ENCODE results near the gene DHX9. TPM values are rescaled to one million over a fixed set of nuclear protein-coding genes. Genes with fewer than 3 reads are reported as not detected.

The DHX9 gene
- total RNA-seq, 4 donors from 2014 or later = 50.5 to 110 (median 81.2) TPM

DNA sequence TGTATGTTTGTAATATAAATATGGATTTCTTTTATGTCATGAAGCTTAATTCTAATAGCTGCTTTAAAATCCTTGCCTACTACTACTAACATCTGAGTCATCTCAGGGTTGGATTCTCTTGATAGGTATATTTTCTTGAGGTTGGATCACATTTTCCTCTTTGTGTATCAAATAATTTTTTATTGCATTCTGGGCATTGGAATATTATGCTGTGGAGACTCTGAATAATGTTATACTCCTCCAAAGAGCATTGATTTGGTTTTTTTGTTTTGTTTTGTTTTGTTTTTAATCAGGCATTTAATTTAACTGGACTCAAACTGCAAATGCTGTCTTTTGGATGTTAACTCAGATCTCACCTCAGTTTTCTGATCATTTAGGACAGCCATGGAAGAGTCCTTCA, 8.0 kb downstream of the DHX9 start:
- Histone ChIP-seq H3K27ac (no peak overlapping the region), H3K27me3 (no peaks in the 10 kb centered on the region), H3K9me3 (no peaks in the 10 kb centered on the region), H3K4me3 (no peak overlapping the region), H3K36me3 (peaks cover 9 to 98% (median 20%) of the 10 kb centered on the region in 3 donors), H3K4me1 (peaks cover 0 to 53% (median 10%) of the 10 kb centered on the region in 3 donors)
- intact Hi-C loops (cut with DNase I) = no loop called here
- no peak for DNase-seq
- TF ChIP-seq, protein P1, sequence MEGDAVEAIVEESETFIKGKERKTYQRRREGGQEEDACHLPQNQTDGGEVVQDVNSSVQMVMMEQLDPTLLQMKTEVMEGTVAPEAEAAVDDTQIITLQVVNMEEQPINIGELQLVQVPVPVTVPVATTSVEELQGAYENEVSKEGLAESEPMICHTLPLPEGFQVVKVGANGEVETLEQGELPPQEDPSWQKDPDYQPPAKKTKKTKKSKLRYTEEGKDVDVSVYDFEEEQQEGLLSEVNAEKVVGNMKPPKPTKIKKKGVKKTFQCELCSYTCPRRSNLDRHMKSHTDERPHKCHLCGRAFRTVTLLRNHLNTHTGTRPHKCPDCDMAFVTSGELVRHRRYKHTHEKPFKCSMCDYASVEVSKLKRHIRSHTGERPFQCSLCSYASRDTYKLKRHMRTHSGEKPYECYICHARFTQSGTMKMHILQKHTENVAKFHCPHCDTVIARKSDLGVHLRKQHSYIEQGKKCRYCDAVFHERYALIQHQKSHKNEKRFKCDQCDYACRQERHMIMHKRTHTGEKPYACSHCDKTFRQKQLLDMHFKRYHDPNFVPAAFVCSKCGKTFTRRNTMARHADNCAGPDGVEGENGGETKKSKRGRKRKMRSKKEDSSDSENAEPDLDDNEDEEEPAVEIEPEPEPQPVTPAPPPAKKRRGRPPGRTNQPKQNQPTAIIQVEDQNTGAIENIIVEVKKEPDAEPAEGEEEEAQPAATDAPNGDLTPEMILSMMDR (IDR thresholded peaks at IDR 0.05) = no peak
- TF ChIP-seq POLR2A (IDR thresholded peaks at IDR 0.05) = no peak

DNA sequence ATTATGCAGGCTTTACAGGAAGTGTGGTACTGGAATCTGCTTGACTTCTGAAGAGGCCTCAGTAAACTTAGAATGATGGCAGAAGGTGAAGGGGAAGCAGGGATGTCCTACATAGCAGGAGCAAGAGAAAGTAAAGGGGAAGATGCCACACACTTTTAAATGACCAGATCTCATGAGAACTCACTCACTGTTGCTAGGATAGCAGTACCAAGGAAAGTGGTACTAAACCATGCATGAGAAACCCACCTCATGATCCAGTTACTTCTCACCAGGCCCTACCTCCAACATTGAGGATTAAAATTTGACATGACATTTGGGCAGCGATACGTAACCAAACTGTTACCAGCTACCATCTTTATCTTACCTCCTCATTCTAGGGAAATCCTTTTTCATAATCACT, 9.6 kb downstream of the DHX9 start:
- DNase-seq = no peak
- no peak for TF ChIP-seq POLR2A (IDR thresholded peaks at IDR 0.05)
- TF ChIP-seq, protein P1 (IDR thresholded peaks at IDR 0.05) = no peak

DNA sequence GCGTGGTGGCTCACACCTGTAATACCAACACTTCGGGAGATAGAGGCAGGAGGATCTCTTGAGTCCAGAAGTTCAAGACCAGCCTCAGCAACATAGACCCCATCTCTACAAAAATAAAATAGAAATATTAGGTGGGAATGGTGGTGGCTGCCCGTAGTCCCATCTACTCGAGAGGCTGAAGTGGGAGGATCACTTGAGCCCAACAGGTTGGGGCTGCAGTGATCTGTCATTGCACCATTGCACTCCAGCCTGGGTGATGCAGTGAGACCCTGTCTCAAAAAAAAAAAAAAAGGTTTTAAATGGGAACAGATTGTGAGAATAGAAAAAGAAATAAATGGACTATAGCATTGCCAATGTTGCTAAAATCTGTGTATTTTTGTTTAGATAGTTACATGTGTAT, 11.2 kb downstream of the DHX9 start:
- H3K27ac ChIP-seq = no peak overlapping the region
- intact Hi-C loops (cut with DNase I) = no loop called here
- H3K4me3 ChIP-seq = no peak overlapping the region
- H3K27me3 ChIP-seq = no peaks in the 10 kb centered on the region
- no peaks in the 10 kb centered on the region for H3K9me3 ChIP-seq
- peaks cover 0 to 22% (median 3%) of the 10 kb centered on the region in 3 donors for H3K4me1 ChIP-seq
- TF ChIP-seq, protein P1 (IDR thresholded peaks at IDR 0.05) = no peak
- TF ChIP-seq POLR2A (IDR thresholded peaks at IDR 0.05) = no peak
- 96 to 97% methylated on average over 4 of the region's 4 CpGs for WGBS, 2 donors
- peaks cover 20 to 100% (median 46%) of the 10 kb centered on the region in 3 donors for H3K36me3 ChIP-seq
- no peak for DNase-seq

More for the DNA sequence above, 9.6 kb downstream of the DHX9 start:
- H3K36me3 ChIP-seq = peaks cover 17 to 100% (median 32%) of the 10 kb centered on the region in 3 donors
- H3K27me3 ChIP-seq = no peaks in the 10 kb centered on the region
- no peaks in the 10 kb centered on the region for H3K9me3 ChIP-seq
- intact Hi-C loops (cut with DNase I) = no loop called here
- no peak overlapping the region for H3K4me3 ChIP-seq
- H3K4me1 ChIP-seq = peaks cover 0 to 37% (median 3%) of the 10 kb centered on the region in 3 donors
- H3K27ac ChIP-seq = no peak overlapping the region
- WGBS, 2 donors = 97 to 98% methylated on average over 2 of the region's 2 CpGs

DNA sequence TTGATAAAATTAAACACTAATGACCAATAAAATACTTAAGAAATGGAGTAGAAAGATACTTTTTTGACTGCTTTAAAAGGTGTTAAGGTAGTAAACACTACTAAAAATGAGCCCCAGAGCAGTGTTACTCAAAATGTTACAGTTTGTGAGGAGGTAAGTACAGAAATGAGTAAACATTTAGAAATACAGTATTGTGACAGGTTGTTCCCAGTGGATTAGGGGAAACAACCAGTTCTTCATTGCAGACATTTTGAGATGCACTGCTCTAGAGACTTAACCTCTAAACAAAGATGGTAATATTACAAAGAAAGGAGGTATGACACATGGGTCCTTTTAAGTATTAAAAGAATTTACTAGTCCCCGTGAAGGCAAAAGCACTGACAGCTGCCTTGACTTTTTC, 12.7 kb downstream of the DHX9 start:
- DNase-seq = no peak
- TF ChIP-seq, protein P1 (IDR thresholded peaks at IDR 0.05) = no peak
- TF ChIP-seq POLR2A (IDR thresholded peaks at IDR 0.05) = no peak
- no peaks in the 10 kb centered on the region for H3K9me3 ChIP-seq
- H3K4me3 ChIP-seq = no peak overlapping the region
- intact Hi-C loops (cut with DNase I) = no loop called here
- H3K36me3 ChIP-seq = peaks cover 28 to 100% (median 50%) of the 10 kb centered on the region in 3 donors
- 83 to 100% methylated on average over 1 of the region's 1 CpG for WGBS, 2 donors
- H3K4me1 ChIP-seq = peaks cover 0 to 17% (median 0%) of the 10 kb centered on the region in 3 donors
- H3K27ac ChIP-seq = no peak overlapping the region
- H3K27me3 ChIP-seq = no peaks in the 10 kb centered on the region

DNA sequence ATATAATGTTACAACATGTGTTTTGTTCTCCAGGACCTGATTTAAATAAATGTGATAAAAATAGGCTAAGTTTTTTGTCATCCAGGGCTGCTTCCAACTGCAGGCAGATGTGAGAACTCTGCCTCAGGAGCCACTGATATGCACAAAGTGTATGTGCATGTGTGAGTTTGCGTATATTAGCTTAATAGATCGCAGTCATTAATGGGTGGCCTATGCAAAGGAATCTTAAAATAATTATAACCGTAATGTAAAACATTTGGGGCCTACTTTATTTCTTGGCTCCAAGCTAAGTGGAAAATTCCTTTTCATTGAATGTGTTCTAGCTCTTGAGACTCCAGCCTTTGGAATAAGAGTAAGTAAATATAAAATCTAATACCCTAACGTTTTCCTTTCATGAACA, 16.8 kb downstream of the DHX9 start:
- Histone ChIP-seq H3K4me1 (peaks cover 0 to 6% (median 0%) of the 10 kb centered on the region in 3 donors), H3K27ac (no peak overlapping the region), H3K4me3 (no peak overlapping the region), H3K27me3 (no peaks in the 10 kb centered on the region), H3K9me3 (no peaks in the 10 kb centered on the region), H3K36me3 (peaks cover 46 to 100% (median 79%) of the 10 kb centered on the region in 3 donors)
- DNase-seq = no peak
- WGBS, 2 donors = 59 to 64% methylated on average over 4 of the region's 4 CpGs
- intact Hi-C loops (cut with DNase I) = no loop called here
- TF ChIP-seq, protein P1 (IDR thresholded peaks at IDR 0.05) = no peak
- TF ChIP-seq POLR2A (IDR thresholded peaks at IDR 0.05) = no peak
